ENCODE data around the gene TMEM131L. TPM values are rescaled to one million over a fixed set of nuclear protein-coding genes. Genes with fewer than 3 reads are reported as not detected.

Gene TMEM131L
- total RNA-seq, 2 donors from 2014 or later, result 4.8 to 6.2 TPM

DNA sequence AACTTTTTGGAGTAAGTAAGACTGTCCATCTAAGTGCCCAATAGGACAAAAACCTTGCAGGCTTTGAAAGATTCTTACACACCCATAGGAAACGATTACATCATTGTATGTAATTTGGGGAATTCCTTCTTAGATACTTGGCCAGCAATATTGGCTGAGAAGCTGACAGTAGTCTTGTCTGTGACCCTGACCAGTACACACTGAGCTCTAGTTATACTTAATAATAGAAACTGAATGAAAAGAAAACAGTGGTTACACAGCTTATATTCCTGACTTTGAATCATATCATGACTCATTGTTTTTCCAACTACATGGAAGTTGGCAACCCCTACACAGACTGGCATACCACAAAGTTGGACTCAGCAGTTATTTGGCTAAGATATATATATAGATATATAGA, 210.8 kb downstream of the TMEM131L start:
- no peak overlapping the region for H3K4me3 ChIP-seq
- DNase-seq, result no peak
- intact Hi-C loops (cut with DNase I), result no loop called here
- no peaks in the 10 kb centered on the region for H3K36me3 ChIP-seq
- no peaks in the 10 kb centered on the region for H3K4me1 ChIP-seq
- H3K27me3 ChIP-seq, result no peaks in the 10 kb centered on the region
- H3K9me3 ChIP-seq, result no peaks in the 10 kb centered on the region
- no peak for TF ChIP-seq CTCF (IDR thresholded peaks at IDR 0.05)
- no peak overlapping the region for H3K9ac ChIP-seq (ENCODE audit: low read depth in 2 of 2, low read length in 2 of 2)
- no peak overlapping the region for H3K27ac ChIP-seq

DNA sequence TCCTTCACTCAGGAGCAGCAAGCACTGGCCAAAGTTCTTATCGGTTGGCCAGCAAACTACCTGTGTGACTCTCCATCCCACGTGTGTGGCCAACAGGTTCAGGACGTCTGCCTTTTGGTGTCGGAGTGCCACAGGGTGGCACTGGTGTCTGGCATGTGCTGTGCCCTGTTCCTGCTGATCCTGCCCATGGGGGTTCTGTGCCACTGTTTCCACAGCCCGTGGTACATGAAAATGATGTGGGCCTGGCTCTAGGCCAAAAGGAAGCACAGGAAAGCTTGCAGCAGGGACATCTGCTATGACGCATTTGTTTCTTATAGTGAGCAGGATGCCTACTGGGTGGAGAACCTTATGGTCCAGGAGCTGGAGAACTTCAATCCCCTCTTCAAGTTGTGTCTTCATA, 213.3 kb downstream of the TMEM131L start:
- TF ChIP-seq CTCF (IDR thresholded peaks at IDR 0.05), result no peak
- intact Hi-C loops (cut with DNase I), result no loop called here
- Histone ChIP-seq H3K27me3 (no peaks in the 10 kb centered on the region), H3K4me3 (no peak overlapping the region), H3K27ac (no peak overlapping the region), H3K36me3 (no peaks in the 10 kb centered on the region), H3K4me1 (no peaks in the 10 kb centered on the region), H3K9ac (ENCODE audit: low read depth in 2 of 2, low read length in 2 of 2) (no peak overlapping the region), H3K9me3 (no peaks in the 10 kb centered on the region)
- DNase-seq, result no peak

DNA sequence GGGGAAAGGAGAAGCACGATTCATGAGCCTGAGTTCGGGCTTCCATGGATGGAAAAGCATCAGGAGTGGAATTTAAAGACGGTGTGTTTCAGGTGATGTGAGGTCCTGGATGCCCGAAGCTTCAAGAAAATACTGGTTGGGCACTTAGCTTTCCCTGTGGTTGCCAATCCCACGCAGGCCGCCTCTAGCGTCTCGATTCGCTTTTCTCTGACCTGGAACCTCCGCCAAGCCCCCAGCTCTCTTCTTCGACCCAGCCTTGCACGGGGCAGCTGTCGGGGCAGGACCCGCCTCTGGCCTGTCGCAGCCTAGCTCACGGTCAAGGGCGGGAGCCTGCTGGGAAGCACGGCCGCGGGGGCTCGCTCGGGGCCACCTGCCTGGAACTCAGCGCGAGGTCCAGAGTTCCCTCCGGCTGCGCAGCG, 217.6 kb downstream of the TMEM131L start:
- Histone ChIP-seq H3K36me3 (no peaks in the 10 kb centered on the region), H3K4me3 (peak overlapping the region; percentile 61), H3K27ac (no peak overlapping the region), H3K27me3 (no peaks in the 10 kb centered on the region), H3K9ac (ENCODE audit: low read depth in 2 of 2, low read length in 2 of 2) (peak overlapping the region in 1 of 2 donors; percentile 48), H3K4me1 (no peaks in the 10 kb centered on the region), H3K9me3 (no peaks in the 10 kb centered on the region)
- TF ChIP-seq CTCF (IDR thresholded peaks at IDR 0.05), result no peak
- DNase-seq, result no peak
- intact Hi-C loops (cut with DNase I), result no loop called here

- H3K9me3 ChIP-seq, result no peaks in the 10 kb centered on the region
- TF ChIP-seq CTCF (IDR thresholded peaks at IDR 0.05), result no peak
- H3K27me3 ChIP-seq, result no peaks in the 10 kb centered on the region
- no peaks in the 10 kb centered on the region for H3K4me1 ChIP-seq
- H3K9ac ChIP-seq (ENCODE audit: low read depth in 2 of 2, low read length in 2 of 2), result peak within 1 kb of the TSS in 1 of 2 donors; percentile 48
- intact Hi-C loops (cut with DNase I), result no loop called here
- peak; percentile 73 for DNase-seq
- peak within 1 kb of the TSS; percentile 61 for H3K4me3 ChIP-seq
- no peaks in the 10 kb centered on the region for H3K36me3 ChIP-seq
- H3K27ac ChIP-seq, result no peak within 1 kb of the TSS
Measured at GRCh38 chr4:153684182-153684970, 218.2 kb downstream of the TMEM131L start, which contains the start of gene TLR2. TLR2 (plus strand) TSS chr4:153684280; CDS start chr4:153702908, 18,628 bp downstream.

DNA sequence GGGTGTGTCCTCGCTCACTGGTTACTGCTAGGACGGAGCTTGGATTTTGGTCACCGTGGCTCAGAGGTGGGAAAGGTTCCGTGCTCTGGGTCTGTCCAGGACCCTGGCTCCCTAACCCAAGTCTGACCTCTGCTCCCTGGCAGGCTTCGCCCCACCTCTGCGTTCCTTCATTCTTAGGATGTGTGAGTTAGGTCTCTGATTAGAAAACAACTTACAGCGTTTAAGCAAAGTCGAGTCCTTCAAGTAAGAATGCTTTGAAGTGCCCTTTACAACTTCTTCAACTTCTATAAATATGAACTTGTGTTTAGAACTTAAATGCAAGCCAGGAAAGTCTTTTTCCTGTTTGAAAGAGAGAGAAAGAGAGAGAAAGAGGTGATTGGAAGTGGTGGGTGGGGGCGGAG, 218.8 kb downstream of the TMEM131L start:
- H3K27ac ChIP-seq, result no peak overlapping the region
- H3K9ac ChIP-seq (ENCODE audit: low read depth in 2 of 2, low read length in 2 of 2), result peak overlapping the region in 1 of 2 donors; percentile 48

More for the DNA sequence above, 218.8 kb downstream of the TMEM131L start:
- TF ChIP-seq CTCF (IDR thresholded peaks at IDR 0.05), result no peak
- H3K27me3 ChIP-seq, result no peaks in the 10 kb centered on the region
- H3K4me1 ChIP-seq, result no peaks in the 10 kb centered on the region
- DNase-seq, result no peak
- no peaks in the 10 kb centered on the region for H3K9me3 ChIP-seq
- intact Hi-C loops (cut with DNase I), result no loop called here
- H3K4me3 ChIP-seq, result peak overlapping the region; percentile 61
- H3K36me3 ChIP-seq, result no peaks in the 10 kb centered on the region

Other genes with a start within 250 kb of the TMEM131L start
- gene MND1, start 121.7 kb upstream of the TMEM131L start, total RNA-seq, result 10 to 100 TPM in 1 of 2 donors, 1 to 10 TPM in 1; 4.8 to 11.7 TPM
- 1 to 10 TPM; 2.0 to 5.7 TPM for gene TLR2, start 217.9 kb downstream of the TMEM131L start, total RNA-seq